ENCODE data around the gene SDS. TPM values are rescaled to one million over a fixed set of nuclear protein-coding genes. Genes with fewer than 3 reads are reported as not detected.

Gene SDS
- total RNA-seq, 1 donor from 2014 or later: not detected

- Mint-ChIP-seq H3K27me3 (peaks cover 60% of the 10 kb centered on the region), H3K9me3 (no peaks in the 10 kb centered on the region)
These were observed 45.2 kb upstream of the SDS start for GRCh38 chr12:113448873-113449272.

GRCh38 chr12:113445544-113446171 lies 42.0 kb upstream of the SDS start:
- no peak for TF ChIP-seq CTCF (conservative IDR thresholded peaks at IDR 0.05)
- Mint-ChIP-seq H3K9me3 (no peaks in the 10 kb centered on the region), H3K27ac (no peak overlapping the region), H3K4me1 (ENCODE audit: unreplicated experiment) (no peaks in the 10 kb centered on the region), H3K36me3 (no peaks in the 10 kb centered on the region), H3K4me3 (no peak overlapping the region), H3K27me3 (peaks cover 63% of the 10 kb centered on the region)
- DNase-seq (ENCODE audit: extremely low spot score, unreplicated experiment): no peak

More at GRCh38 chr12:113448873-113449272, 45.2 kb upstream of the SDS start:
- no peak for DNase-seq (ENCODE audit: extremely low spot score, unreplicated experiment)
- no peaks in the 10 kb centered on the region for H3K4me1 Mint-ChIP-seq (ENCODE audit: unreplicated experiment)
- H3K27ac Mint-ChIP-seq: no peak overlapping the region
- no peak for TF ChIP-seq CTCF (conservative IDR thresholded peaks at IDR 0.05)
- no peak overlapping the region for H3K4me3 Mint-ChIP-seq
- no peaks in the 10 kb centered on the region for H3K36me3 Mint-ChIP-seq

GRCh38 chr12:113443030-113443539 lies 39.4 kb upstream of the SDS start:
- TF ChIP-seq CTCF (conservative IDR thresholded peaks at IDR 0.05): no peak
- H3K36me3 Mint-ChIP-seq: no peaks in the 10 kb centered on the region
- no peak for DNase-seq (ENCODE audit: extremely low spot score, unreplicated experiment)
- peaks cover 54% of the 10 kb centered on the region for H3K27me3 Mint-ChIP-seq
- no peaks in the 10 kb centered on the region for H3K9me3 Mint-ChIP-seq
- H3K27ac Mint-ChIP-seq: no peak overlapping the region
- no peaks in the 10 kb centered on the region for H3K4me1 Mint-ChIP-seq (ENCODE audit: unreplicated experiment)
- no peak overlapping the region for H3K4me3 Mint-ChIP-seq

GRCh38 chr12:113440947-113441782 lies 37.5 kb upstream of the SDS start:
- H3K27ac Mint-ChIP-seq: no peak overlapping the region
- H3K36me3 Mint-ChIP-seq: no peaks in the 10 kb centered on the region
- H3K27me3 Mint-ChIP-seq: peaks cover 39% of the 10 kb centered on the region
- no peak for TF ChIP-seq CTCF (conservative IDR thresholded peaks at IDR 0.05)
- H3K9me3 Mint-ChIP-seq: no peaks in the 10 kb centered on the region
- DNase-seq (ENCODE audit: extremely low spot score, unreplicated experiment): no peak
- no peaks in the 10 kb centered on the region for H3K4me1 Mint-ChIP-seq (ENCODE audit: unreplicated experiment)
- H3K4me3 Mint-ChIP-seq: no peak overlapping the region

GRCh38 chr12:113440336-113440735 lies 36.6 kb upstream of the SDS start:
- Mint-ChIP-seq H3K27me3 (peaks cover 34% of the 10 kb centered on the region), H3K4me1 (ENCODE audit: unreplicated experiment) (no peaks in the 10 kb centered on the region), H3K27ac (no peak overlapping the region), H3K36me3 (no peaks in the 10 kb centered on the region), H3K9me3 (no peaks in the 10 kb centered on the region), H3K4me3 (no peak overlapping the region)
- DNase-seq (ENCODE audit: extremely low spot score, unreplicated experiment): no peak
- TF ChIP-seq CTCF (conservative IDR thresholded peaks at IDR 0.05): no peak
